Esophagus muscularis mucosa (tissue), 3 donors: Measurements from ENCODE around the gene CEP112.

ENCODE experiments used
- POLR2A ChIP-seq: fragments of 450-650 bp; IDR thresholded peaks from one replicate; pipeline ENCODE4 v1.6.1; 2017; ENCODE audit warnings: antibody characterized with exemption, moderate library complexity, mild to moderate bottlenecking, low read depth
- POLR2AphosphoS5 ChIP-seq, 2 donors: sonication (generic); formaldehyde crosslinking; IDR thresholded peaks; one replicate each; pipeline ENCODE4 v1.6.1; 2017; ENCODE audit warnings: antibody characterized with exemption in 2 of 2
- TF ChIP-seq, protein P1 (sequence below), 3 experiments: fragments of 200-600 bp in 2 of 3; fragments of 450-650 bp in 1 of 3; sonication (generic) in 2 of 3; IDR thresholded peaks; one replicate each; pipeline ENCODE4 v1.5.1; 2017 to 2019; ENCODE audit warnings: antibody characterized with exemption in 3 of 3, mild to moderate bottlenecking in 2 of 3, moderate library complexity in 1 of 3

DNA sequence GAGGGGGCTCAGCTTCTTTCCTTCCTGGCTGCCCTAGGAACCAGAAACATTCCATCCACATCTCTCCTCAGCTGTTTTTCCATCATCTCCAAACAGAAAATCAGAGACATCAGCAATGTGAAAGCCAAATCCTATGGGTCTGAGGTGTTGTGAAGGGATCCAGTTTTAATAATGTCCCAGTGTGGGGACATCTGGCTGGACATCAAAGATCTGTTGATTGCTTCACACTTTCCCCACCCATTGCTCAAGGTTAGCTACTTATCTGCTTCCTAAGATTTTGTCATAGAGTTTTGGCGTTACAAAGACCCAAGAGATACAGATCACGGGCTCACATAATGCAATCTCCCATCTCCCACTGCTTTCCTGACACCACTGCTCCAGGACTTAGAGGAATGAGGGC is 582.6 kb downstream of the CEP112 start:
- TF ChIP-seq, protein P1, sequence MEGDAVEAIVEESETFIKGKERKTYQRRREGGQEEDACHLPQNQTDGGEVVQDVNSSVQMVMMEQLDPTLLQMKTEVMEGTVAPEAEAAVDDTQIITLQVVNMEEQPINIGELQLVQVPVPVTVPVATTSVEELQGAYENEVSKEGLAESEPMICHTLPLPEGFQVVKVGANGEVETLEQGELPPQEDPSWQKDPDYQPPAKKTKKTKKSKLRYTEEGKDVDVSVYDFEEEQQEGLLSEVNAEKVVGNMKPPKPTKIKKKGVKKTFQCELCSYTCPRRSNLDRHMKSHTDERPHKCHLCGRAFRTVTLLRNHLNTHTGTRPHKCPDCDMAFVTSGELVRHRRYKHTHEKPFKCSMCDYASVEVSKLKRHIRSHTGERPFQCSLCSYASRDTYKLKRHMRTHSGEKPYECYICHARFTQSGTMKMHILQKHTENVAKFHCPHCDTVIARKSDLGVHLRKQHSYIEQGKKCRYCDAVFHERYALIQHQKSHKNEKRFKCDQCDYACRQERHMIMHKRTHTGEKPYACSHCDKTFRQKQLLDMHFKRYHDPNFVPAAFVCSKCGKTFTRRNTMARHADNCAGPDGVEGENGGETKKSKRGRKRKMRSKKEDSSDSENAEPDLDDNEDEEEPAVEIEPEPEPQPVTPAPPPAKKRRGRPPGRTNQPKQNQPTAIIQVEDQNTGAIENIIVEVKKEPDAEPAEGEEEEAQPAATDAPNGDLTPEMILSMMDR (IDR thresholded peaks at IDR 0.05) = no peak
- TF ChIP-seq POLR2A (no peak), POLR2AphosphoS5 (IDR thresholded peaks at IDR 0.05) (no peak)
